ENCODE results near the gene NRXN3.

GRCh38 chr14:78524766-78525165, 354.6 kb downstream of the NRXN3 start:
- TF ChIP-seq CTCF (IDR thresholded peaks at IDR 0.05; ENCODE audit: insufficient read depth, low read depth, low read length) (no peak), EZH2 (IDR thresholded peaks at IDR 0.05; ENCODE audit: insufficient read depth, low read length) (no peak)

All from astrocyte (in vitro differentiated cells and primary cell).